Amniotic stem cell (primary cell): Measurements from ENCODE around the gene PRODH.
"Not testable (repeated sequence)": the region's sequence is repeated elsewhere in the genome, so short reads cannot be mapped to it uniquely, and the experiment has no call there.

Source experiments
- DNase-seq: peaks from one replicate; lab custom pipeline; 2025; lab: John Stamatoyannopoulos, UW

The PRODH gene

GRCh38 chr22:18906410-18906745 is 29.7 kb downstream of the PRODH start:
- DNase-seq: not testable (repeated sequence)

DNA sequence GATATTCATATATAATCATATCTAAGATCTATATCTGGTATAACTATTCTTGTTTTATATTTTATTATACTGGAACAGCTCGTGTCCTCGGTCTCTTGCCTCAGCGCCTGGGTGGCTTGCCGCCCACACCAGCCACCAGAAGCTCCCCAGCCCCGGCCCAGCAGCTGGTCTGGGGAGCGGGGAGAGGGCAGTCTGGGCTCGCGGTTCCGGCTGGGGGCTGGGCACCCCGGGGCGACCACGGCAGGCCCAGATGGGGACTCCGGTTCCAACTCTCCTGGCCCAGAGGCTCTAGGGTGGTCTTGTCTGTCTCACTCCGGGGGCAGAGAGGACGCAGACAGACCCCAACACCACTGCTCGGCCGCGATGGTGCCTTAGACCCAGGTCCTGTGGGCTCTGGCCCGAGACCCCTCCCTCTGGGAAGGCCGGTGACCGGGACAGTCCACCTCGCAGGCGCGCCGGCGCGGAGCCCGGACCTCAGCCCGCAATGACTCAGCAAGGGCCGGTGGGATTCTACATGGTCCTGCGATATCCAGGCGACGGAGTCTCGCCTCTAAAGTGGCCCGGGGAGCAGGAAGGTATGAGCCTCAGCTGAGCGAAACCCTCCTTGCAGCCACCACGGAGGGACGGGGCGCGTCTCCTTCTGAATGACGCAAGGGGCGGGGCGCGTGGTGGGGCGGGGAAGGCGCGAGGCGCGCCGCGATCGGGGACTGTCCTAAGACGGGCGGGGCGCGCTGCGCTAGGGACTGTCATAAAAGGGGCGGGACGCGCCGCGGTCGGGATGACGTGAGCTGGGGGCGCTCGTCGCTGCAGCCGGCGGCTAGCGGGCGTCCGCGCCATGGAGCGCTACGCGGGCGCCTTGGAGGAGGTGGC is 30.3 kb downstream of the PRODH start, which contains the start of gene DGCR6:
Gene DGCR6 (plus strand): TSS at position 781 of the 870 bp plus-strand sequence. CDS start 55 bp downstream, at position 836.
- DNase-seq: no peak

GRCh38 chr22:18896037-18896657 is 39.9 kb downstream of the PRODH start:
- DNase-seq: not testable (repeated sequence)

- not testable (repeated sequence) for DNase-seq
Observed at GRCh38 chr22:18893775-18894174, 42.3 kb downstream of the PRODH start.

DNA sequence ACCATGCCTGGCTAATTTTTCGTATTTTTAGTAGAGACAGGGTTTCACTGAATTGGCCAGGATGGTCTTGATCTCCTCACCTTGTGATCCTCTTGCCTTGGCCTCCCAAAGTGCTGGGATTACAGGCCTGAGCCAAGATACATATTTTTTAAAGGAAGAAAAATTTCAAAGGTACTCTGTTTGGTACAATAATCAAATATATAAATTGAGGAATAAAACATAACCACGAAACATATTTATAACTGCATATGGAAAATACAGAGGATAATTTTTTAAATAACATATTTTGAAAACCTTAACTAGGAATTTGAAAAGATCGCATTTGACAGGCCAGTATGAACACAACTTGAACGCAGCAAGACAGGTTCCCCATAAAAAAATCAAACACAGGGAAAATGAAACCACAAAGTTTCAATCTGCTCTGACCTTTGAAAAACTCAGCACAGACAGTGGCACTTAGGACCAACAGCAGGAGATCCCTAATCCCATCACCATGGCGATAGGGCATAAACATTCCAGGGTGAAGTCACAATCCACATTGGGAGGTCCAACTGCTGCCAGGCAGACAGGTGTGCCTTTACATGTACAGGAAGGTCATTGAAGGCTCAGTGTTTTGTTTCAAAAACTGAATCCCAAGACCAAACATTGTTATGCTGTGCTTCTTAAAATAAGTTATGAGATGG is 45.4 kb downstream of the PRODH start:
- not testable (repeated sequence) for DNase-seq

GRCh38 chr22:18888115-18888514 is 48.0 kb downstream of the PRODH start:
- no peak for DNase-seq

DNA sequence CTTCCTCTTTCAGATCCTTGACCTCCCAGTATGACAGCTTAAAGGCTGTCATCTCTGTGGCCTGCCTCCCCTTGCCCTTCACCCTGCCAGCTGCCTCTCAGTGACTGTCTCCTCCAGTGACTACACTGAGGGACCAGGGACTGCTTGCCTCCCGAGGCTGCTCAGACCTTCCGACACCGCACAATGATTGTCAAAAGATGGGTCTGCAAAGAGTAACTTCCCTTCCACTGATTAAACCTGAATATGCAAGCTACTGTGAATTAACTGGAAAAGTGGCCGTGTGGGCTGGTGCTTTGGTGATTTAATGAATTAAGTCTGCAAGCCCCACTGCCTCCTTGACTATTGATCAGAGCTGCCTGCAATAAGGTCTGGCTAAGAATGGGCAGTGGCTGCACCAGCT is 51.6 kb downstream of the PRODH start:
- not testable (repeated sequence) for DNase-seq

DNA sequence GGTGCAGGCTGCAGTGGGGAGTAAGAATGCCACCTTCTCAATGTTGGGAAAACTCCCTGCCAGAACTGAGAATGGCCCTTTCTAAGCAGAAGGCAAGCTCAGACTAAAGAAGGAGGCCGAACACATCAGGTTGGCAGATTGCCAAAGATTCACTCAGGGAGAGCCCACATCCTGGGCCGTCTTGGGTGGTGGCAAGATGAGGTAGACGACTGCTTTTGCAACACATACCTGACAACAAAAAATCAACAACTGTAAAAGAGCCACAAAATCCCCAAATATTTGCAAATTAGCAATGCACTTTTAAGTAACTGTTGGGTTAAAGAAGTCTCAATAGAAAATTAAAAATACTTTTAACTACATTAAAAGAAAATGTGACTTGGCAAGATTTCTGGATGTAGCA is 54.8 kb downstream of the PRODH start:
- not testable (repeated sequence) for DNase-seq
